Prostate gland (tissue), 2 donors: Measurements from ENCODE around the gene COPS6. TPM values are rescaled to one million over a fixed set of nuclear protein-coding genes. Genes with fewer than 3 reads are reported as not detected.

Source experiments
- DNase-seq: peaks from one replicate; pipeline ENCODE4 v3.0.0-alpha.2; 2019; ENCODE audit warnings: low spot score
- H3K27ac ChIP-seq, 2 donors: fragments of 200-600 bp; sonication (generic); 2 replicates each; pipeline ENCODE4 v1.5.1; 2017 to 2019
- H3K27me3 ChIP-seq: fragments of 200-600 bp; sonication (generic); replicated peaks from 2 replicates; pipeline ENCODE4 v1.5.1; 2019; ENCODE audit not compliant: insufficient read depth
- H3K36me3 ChIP-seq, 2 donors: fragments of 200-600 bp; sonication (generic); 1 replicate in 1 of 2; 2 replicates in 1 of 2; pipeline versions ENCODE4 v1.5.1 to v1.8.1; 2017 to 2019
- H3K4me1 ChIP-seq: fragments of 200-600 bp; sonication (generic); replicated peaks from 2 replicates; pipeline ENCODE4 v1.5.1; 2019
- H3K4me3 ChIP-seq, 2 donors: fragments of 200-600 bp; sonication (generic); 2 replicates each; pipeline ENCODE4 v1.5.1; 2017 to 2019
- H3K9me3 ChIP-seq: fragments of 200-600 bp; sonication (generic); 2 replicates; pipeline ENCODE4 v1.5.1; 2017
- POLR2A ChIP-seq: fragments of 450-650 bp; IDR thresholded peaks from one replicate; pipeline ENCODE4 v1.6.1; 2016; ENCODE audit warnings: antibody characterized with exemption, mild to moderate bottlenecking
- POLR2AphosphoS5 ChIP-seq: sonication (generic); formaldehyde crosslinking; IDR thresholded peaks from one replicate; pipeline ENCODE4 v1.6.1; 2017; ENCODE audit warnings: antibody characterized with exemption
- WGBS: methylation state at CpG from one replicate; pipeline ENCODE4 v1.1.5; 2018; 5-methylcytosine and 5-hydroxymethylcytosine counted together
- intact Hi-C: fragments of 100-400 bp; cut with DNase I; formaldehyde crosslinking; loops from one replicate; pipeline ENCODE4 v1.14.2; 2022
- total RNA-seq, 2 donors: library from RNA; depleted of rRNA; stranded (reverse); fragments of >200 nt; gene quantifications; one replicate each; pipeline ENCODE4 v1.1.0, GENCODE V29; 2016
- TF ChIP-seq, protein P1 (sequence below), 4 experiments: fragments of 200-600 bp in 2 of 4; fragments of 450-650 bp in 2 of 4; sonication (generic) in 2 of 4; IDR thresholded peaks; 1 replicate in 3 of 4; 2 replicates in 1 of 4; pipeline ENCODE4 v1.5.1; 2016 to 2019; ENCODE audit warnings: antibody characterized with exemption in 4 of 4, mild to moderate bottlenecking in 2 of 4, moderate library complexity in 2 of 4

The COPS6 gene
- total RNA-seq, 2 donors from 2014 or later: 50.8 to 78.4 TPM

DNA sequence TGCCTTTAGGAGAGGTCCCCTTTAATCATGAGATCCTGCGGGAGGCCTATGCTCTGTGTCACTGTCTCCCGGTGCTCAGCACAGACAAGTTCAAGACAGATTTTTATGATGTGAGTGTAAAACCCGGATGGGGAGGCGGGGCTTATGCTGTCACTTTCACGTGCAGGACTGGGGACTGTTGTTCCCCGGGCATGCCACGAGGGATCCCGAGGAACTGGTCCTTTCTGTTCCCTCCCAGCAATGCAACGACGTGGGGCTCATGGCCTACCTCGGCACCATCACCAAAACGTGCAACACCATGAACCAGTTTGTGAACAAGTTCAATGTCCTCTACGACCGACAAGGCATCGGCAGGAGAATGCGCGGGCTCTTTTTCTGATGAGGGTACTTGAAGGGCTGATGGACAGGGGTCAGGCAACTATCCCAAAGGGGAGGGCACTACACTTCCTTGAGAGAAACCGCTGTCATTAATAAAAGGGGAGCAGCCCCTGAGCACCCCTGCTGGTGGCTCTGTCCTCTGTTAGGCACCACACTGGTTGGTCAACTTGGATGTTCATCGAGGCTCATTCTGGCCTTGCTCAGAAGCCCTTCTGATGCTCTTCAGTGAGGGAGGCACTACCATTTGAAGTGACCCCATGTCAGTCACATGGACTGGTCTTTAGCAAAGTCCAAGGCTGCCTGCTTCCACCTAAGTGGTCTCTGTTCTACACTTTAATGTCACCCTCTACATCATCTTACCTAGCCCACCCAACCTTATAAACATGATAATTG is 2.8 kb downstream of the COPS6 start:
- Histone ChIP-seq H3K4me3 (no peak overlapping the region), H3K27me3 (no peaks in the 10 kb centered on the region), H3K27ac (no peak overlapping the region), H3K9me3 (no peaks in the 10 kb centered on the region), H3K4me1 (peaks cover 4% of the 10 kb centered on the region), H3K36me3 (peaks cover 4 to 46% of the 10 kb centered on the region in 2 donors)
- intact Hi-C loops: no loop called here
- WGBS: 41% methylated on average over 19 of the region's 19 CpGs
- TF ChIP-seq POLR2AphosphoS5 (no peak), POLR2A (no peak)
- TF ChIP-seq, protein P1, sequence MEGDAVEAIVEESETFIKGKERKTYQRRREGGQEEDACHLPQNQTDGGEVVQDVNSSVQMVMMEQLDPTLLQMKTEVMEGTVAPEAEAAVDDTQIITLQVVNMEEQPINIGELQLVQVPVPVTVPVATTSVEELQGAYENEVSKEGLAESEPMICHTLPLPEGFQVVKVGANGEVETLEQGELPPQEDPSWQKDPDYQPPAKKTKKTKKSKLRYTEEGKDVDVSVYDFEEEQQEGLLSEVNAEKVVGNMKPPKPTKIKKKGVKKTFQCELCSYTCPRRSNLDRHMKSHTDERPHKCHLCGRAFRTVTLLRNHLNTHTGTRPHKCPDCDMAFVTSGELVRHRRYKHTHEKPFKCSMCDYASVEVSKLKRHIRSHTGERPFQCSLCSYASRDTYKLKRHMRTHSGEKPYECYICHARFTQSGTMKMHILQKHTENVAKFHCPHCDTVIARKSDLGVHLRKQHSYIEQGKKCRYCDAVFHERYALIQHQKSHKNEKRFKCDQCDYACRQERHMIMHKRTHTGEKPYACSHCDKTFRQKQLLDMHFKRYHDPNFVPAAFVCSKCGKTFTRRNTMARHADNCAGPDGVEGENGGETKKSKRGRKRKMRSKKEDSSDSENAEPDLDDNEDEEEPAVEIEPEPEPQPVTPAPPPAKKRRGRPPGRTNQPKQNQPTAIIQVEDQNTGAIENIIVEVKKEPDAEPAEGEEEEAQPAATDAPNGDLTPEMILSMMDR (IDR thresholded peaks at IDR 0.05): no peak
- no peak for DNase-seq

- intact Hi-C loops: no loop called here
- Histone ChIP-seq H3K4me1 (peaks cover 4% of the 10 kb centered on the region), H3K27me3 (no peaks in the 10 kb centered on the region), H3K4me3 (no peak overlapping the region), H3K36me3 (peaks cover 7 to 57% of the 10 kb centered on the region in 2 donors), H3K9me3 (no peaks in the 10 kb centered on the region), H3K27ac (no peak overlapping the region)
- no peak for DNase-seq
- WGBS: 54% methylated on average over 8 of the region's 8 CpGs
- TF ChIP-seq, protein P1 (IDR thresholded peaks at IDR 0.05): no peak
- TF ChIP-seq POLR2A: no peak
- TF ChIP-seq POLR2AphosphoS5: no peak
Observed at GRCh38 chr7:100093054-100093453, 4.3 kb downstream of the COPS6 start.

- Histone ChIP-seq H3K4me3 (no peak overlapping the region), H3K27me3 (no peaks in the 10 kb centered on the region), H3K36me3 (peaks cover 7 to 62% of the 10 kb centered on the region in 2 donors), H3K4me1 (peaks cover 4% of the 10 kb centered on the region), H3K27ac (no peak overlapping the region), H3K9me3 (no peaks in the 10 kb centered on the region)
- no peak for DNase-seq
- TF ChIP-seq, protein P1 (IDR thresholded peaks at IDR 0.05): no peak
- no peak for TF ChIP-seq POLR2A
- TF ChIP-seq POLR2AphosphoS5: no peak
- WGBS: 38% methylated on average over 12 of the region's 13 CpGs
- intact Hi-C loops: no loop called here
Observed at GRCh38 chr7:100093498-100093897, 4.7 kb downstream of the COPS6 start.

DNA sequence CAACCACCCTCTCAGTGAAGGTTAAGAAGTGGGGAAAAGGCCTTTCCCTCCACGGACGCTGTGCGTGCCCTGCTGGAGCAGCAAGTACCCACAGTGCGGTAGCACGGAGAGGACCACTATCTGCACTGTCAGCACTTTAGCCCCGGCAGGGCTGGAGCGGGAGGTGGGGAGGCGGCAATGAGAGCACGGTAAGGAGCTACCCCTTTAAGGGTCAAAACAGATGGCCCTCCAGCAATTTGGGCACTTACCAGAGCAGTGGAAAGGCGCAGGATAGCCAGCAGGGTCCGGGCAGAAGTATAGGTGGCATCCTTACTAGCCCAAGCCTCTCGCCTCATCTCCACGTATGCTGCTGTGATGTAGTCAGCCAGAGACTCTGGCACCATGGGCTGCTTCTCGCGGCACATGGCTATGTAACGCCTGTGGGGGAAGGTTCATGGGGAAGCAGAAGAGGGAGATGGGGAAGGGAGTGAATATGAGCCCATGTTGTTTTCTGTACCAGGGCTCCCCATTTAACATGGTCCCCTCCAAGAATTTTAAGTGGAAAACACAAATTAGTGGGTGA is 5.2 kb downstream of the COPS6 start:
- intact Hi-C loops: no loop called here
- H3K9me3 ChIP-seq: no peaks in the 10 kb centered on the region
- 89% methylated on average over 16 of the region's 16 CpGs for WGBS
- peaks cover 7 to 65% of the 10 kb centered on the region in 2 donors for H3K36me3 ChIP-seq
- H3K4me1 ChIP-seq: peaks cover 7% of the 10 kb centered on the region
- no peaks in the 10 kb centered on the region for H3K27me3 ChIP-seq
- H3K27ac ChIP-seq: no peak overlapping the region
- no peak for DNase-seq
- H3K4me3 ChIP-seq: no peak overlapping the region
- no peak for TF ChIP-seq POLR2AphosphoS5

DNA sequence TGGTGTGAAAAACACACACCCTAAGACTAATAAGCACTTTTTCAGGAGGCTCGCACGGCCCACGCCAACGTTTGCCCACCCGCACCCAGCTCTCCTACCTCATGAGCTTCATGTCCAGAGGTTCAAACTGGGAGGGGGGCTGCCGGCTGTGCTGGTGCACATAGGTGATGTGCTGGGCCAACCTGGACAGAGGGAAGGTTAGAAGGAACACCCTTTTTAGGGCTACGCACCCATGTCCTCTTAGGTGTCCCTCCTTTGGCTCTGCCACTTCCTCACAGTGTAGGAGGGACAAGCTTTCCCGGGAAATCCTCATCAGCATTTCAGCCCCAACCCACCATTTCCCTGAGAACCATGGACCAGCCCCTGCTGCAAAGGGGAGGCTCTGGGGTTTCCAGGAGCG is 6.5 kb downstream of the COPS6 start:
- H3K4me1 ChIP-seq: peaks cover 9% of the 10 kb centered on the region
- TF ChIP-seq POLR2AphosphoS5 (no peak), POLR2A (no peak)
- TF ChIP-seq, protein P1 (IDR thresholded peaks at IDR 0.05): no peak
- WGBS: 83% methylated on average over 9 of the region's 9 CpGs

More for the DNA sequence above, 6.5 kb downstream of the COPS6 start:
- no peak for DNase-seq
- Histone ChIP-seq H3K27ac (no peak overlapping the region), H3K36me3 (peaks cover 7 to 65% of the 10 kb centered on the region in 2 donors), H3K9me3 (no peaks in the 10 kb centered on the region), H3K27me3 (no peaks in the 10 kb centered on the region), H3K4me3 (no peak overlapping the region)
- intact Hi-C loops: no loop called here
